ENCODE data around the gene ZNF526.

Gene ZNF526

DNA sequence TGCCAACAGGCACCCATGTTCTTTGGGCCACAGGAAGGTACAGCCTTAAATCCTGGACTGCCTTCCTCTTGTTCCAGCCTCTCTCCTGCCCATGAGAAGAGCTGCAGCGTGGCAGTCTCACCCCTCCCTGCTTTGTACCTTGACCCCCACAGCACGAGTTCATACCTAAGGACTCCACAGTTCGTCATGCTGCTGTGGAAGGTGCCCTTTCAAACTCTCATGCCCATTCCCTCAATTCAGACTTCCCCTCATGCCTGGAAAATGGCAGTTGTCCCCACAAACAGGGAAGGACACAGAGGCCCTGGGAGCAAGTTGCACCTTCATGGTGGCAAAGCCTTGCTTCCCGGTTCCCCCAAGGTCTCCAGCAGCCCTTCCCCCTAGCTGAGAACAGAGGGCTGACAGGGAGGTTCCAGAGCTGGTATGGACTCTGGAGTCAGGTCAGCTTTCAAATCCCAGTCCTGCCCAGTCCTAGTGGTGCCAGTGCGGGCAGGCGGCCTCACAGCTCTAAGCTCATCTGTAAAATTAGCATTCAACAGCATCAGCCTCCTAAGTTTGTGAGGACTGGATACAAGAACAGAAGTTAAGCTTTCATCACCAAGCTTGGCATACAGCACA, 13.7 kb downstream of the ZNF526 start:
- no peak overlapping the region for H4K8ac ChIP-seq (ENCODE audit: low read length)
- H3K18ac ChIP-seq (ENCODE audit: low read depth in 1 of 2, low read length in 2 of 2): no peak overlapping the region
- no peak overlapping the region for H3K4me2 ChIP-seq (ENCODE audit: low read length, poor library complexity, severe bottlenecking)
- peaks cover 46% of the 10 kb centered on the region for H3K79me1 ChIP-seq (replicated peaks; ENCODE audit: low read length, poor library complexity, severe bottlenecking)
- no peak overlapping the region for H4K91ac ChIP-seq (ENCODE audit: low read length)
- H2AFZ ChIP-seq (ENCODE audit: low read depth, low read length): no peak overlapping the region
- no peak overlapping the region for H2BK15ac ChIP-seq (ENCODE audit: low read depth, poor library complexity, severe bottlenecking)
- H3K4me1 ChIP-seq (ENCODE audit: control insufficient read depth, insufficient read depth, low read depth, low read length): peaks cover 5% of the 10 kb centered on the region
- no peak overlapping the region for H2AK5ac ChIP-seq (ENCODE audit: low read length, severe bottlenecking)
- H3K27ac ChIP-seq (ENCODE audit: low read length, poor library complexity, severe bottlenecking): no peak overlapping the region
- H3K27me3 ChIP-seq (ENCODE audit: control insufficient read depth in 1 of 2, insufficient read depth in 1 of 2, low read length in 2 of 2): no peaks in the 10 kb centered on the region
- H2BK5ac ChIP-seq (ENCODE audit: low read depth, low read length, poor library complexity, severe bottlenecking): no peak overlapping the region
- H3K4ac ChIP-seq (ENCODE audit: low read depth in 1 of 2, low read length in 2 of 2): no peak overlapping the region
- H3K4me3 ChIP-seq (ENCODE audit: insufficient read depth in 1 of 2, low read depth in 1 of 2, low read length in 2 of 2): no peak overlapping the region
- H3K9ac ChIP-seq (ENCODE audit: low read length): no peak overlapping the region
- DNase-seq: no peak
- H2BK120ac ChIP-seq (ENCODE audit: low read depth, low read length): no peak overlapping the region
- peaks cover 80 to 83% of the 10 kb centered on the region in 2 experiments for H3K36me3 ChIP-seq (ENCODE audit: control insufficient read depth in 1 of 2, insufficient read depth in 2 of 2, low read depth in 1 of 2, low read length in 2 of 2)
- H2BK12ac ChIP-seq (ENCODE audit: low read length in 2 of 2): no peak overlapping the region
- H3K14ac ChIP-seq (ENCODE audit: low read length in 2 of 2): no peak overlapping the region
- no peaks in the 10 kb centered on the region for H3K9me3 ChIP-seq (ENCODE audit: control insufficient read depth, low read length)
- H3K23ac ChIP-seq (ENCODE audit: low read length in 2 of 2): peak overlapping the region in 1 of 2 experiments; percentile 42
- WGBS: 93% methylated on average over 6 of the region's 6 CpGs

GRCh38 chr19:42234364-42234763, 14.3 kb downstream of the ZNF526 start:
- no peak overlapping the region for H3K4ac ChIP-seq (ENCODE audit: low read depth in 1 of 2, low read length in 2 of 2)
- H3K27ac ChIP-seq (ENCODE audit: low read length, poor library complexity, severe bottlenecking): no peak overlapping the region
- H3K79me1 ChIP-seq (replicated peaks; ENCODE audit: low read length, poor library complexity, severe bottlenecking): peaks cover 46% of the 10 kb centered on the region
- no peak overlapping the region for H2BK5ac ChIP-seq (ENCODE audit: low read depth, low read length, poor library complexity, severe bottlenecking)
- no peaks in the 10 kb centered on the region for H3K27me3 ChIP-seq (ENCODE audit: control insufficient read depth in 1 of 2, insufficient read depth in 1 of 2, low read length in 2 of 2)
- H3K14ac ChIP-seq (ENCODE audit: low read length in 2 of 2): no peak overlapping the region
- H3K36me3 ChIP-seq (ENCODE audit: control insufficient read depth in 1 of 2, insufficient read depth in 2 of 2, low read depth in 1 of 2, low read length in 2 of 2): peaks cover 79 to 83% of the 10 kb centered on the region in 2 experiments
- H2AFZ ChIP-seq (ENCODE audit: low read depth, low read length): no peak overlapping the region
- no peak overlapping the region for H3K9ac ChIP-seq (ENCODE audit: low read length)
- H3K4me3 ChIP-seq (ENCODE audit: insufficient read depth in 1 of 2, low read depth in 1 of 2, low read length in 2 of 2): no peak overlapping the region
- no peak overlapping the region for H2BK15ac ChIP-seq (ENCODE audit: low read depth, poor library complexity, severe bottlenecking)
- no peak for DNase-seq
- H3K4me2 ChIP-seq (ENCODE audit: low read length, poor library complexity, severe bottlenecking): no peak overlapping the region
- H2BK120ac ChIP-seq (ENCODE audit: low read depth, low read length): no peak overlapping the region
- no peak overlapping the region for H3K23ac ChIP-seq (ENCODE audit: low read length in 2 of 2)
- no peak overlapping the region for H3K18ac ChIP-seq (ENCODE audit: low read depth in 1 of 2, low read length in 2 of 2)
- H4K91ac ChIP-seq (ENCODE audit: low read length): no peak overlapping the region
- WGBS: 96% methylated on average over 11 of the region's 11 CpGs
- no peak overlapping the region for H2AK5ac ChIP-seq (ENCODE audit: low read length, severe bottlenecking)
- H3K9me3 ChIP-seq (ENCODE audit: control insufficient read depth, low read length): no peaks in the 10 kb centered on the region
- H3K4me1 ChIP-seq (ENCODE audit: control insufficient read depth, insufficient read depth, low read depth, low read length): peaks cover 2% of the 10 kb centered on the region
- H4K8ac ChIP-seq (ENCODE audit: low read length): no peak overlapping the region
- no peak overlapping the region for H2BK12ac ChIP-seq (ENCODE audit: low read length in 2 of 2)

DNA sequence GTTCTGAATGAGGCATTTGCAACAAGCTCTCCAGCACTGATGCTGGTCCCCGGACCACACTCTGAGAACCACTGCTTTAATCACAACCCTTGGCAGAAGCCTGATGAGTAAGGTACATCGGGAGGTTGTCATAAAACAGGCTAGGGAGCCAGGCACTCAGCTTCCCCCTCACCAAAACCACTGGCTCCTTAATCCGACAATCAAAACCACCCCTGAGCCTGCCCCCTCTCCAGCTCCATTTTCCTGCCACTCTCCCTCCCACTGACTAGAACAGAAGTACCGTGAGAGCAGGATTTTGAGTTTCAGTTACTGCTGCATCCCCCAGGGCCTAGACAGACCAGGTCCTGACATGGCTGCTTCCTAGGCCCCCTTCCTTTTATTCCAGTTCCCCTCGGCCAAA, 15.1 kb downstream of the ZNF526 start:
- no peak for DNase-seq
- H3K27me3 ChIP-seq (ENCODE audit: control insufficient read depth in 1 of 2, insufficient read depth in 1 of 2, low read length in 2 of 2): no peaks in the 10 kb centered on the region
- no peak overlapping the region for H2BK5ac ChIP-seq (ENCODE audit: low read depth, low read length, poor library complexity, severe bottlenecking)
- H3K23ac ChIP-seq (ENCODE audit: low read length in 2 of 2): no peak overlapping the region
- H3K9ac ChIP-seq (ENCODE audit: low read length): no peak overlapping the region
- H3K18ac ChIP-seq (ENCODE audit: low read depth in 1 of 2, low read length in 2 of 2): no peak overlapping the region
- H2AK5ac ChIP-seq (ENCODE audit: low read length, severe bottlenecking): no peak overlapping the region
- H3K36me3 ChIP-seq (ENCODE audit: control insufficient read depth in 1 of 2, insufficient read depth in 2 of 2, low read depth in 1 of 2, low read length in 2 of 2): peaks cover 79 to 81% of the 10 kb centered on the region in 2 experiments
- H3K4ac ChIP-seq (ENCODE audit: low read depth in 1 of 2, low read length in 2 of 2): no peak overlapping the region
- peaks cover 47% of the 10 kb centered on the region for H3K79me1 ChIP-seq (replicated peaks; ENCODE audit: low read length, poor library complexity, severe bottlenecking)
- 86% methylated on average over 5 of the region's 5 CpGs for WGBS
- no peak overlapping the region for H2BK120ac ChIP-seq (ENCODE audit: low read depth, low read length)
- H2AFZ ChIP-seq (ENCODE audit: low read depth, low read length): no peak overlapping the region
- H2BK12ac ChIP-seq (ENCODE audit: low read length in 2 of 2): no peak overlapping the region
- H3K27ac ChIP-seq (ENCODE audit: low read length, poor library complexity, severe bottlenecking): no peak overlapping the region
- H2BK15ac ChIP-seq (ENCODE audit: low read depth, poor library complexity, severe bottlenecking): no peak overlapping the region
- H4K91ac ChIP-seq (ENCODE audit: low read length): no peak overlapping the region
- H4K8ac ChIP-seq (ENCODE audit: low read length): no peak overlapping the region
- no peaks in the 10 kb centered on the region for H3K9me3 ChIP-seq (ENCODE audit: control insufficient read depth, low read length)
- no peak overlapping the region for H3K14ac ChIP-seq (ENCODE audit: low read length in 2 of 2)
- no peak overlapping the region for H3K4me2 ChIP-seq (ENCODE audit: low read length, poor library complexity, severe bottlenecking)
- no peak overlapping the region for H3K4me3 ChIP-seq (ENCODE audit: insufficient read depth in 1 of 2, low read depth in 1 of 2, low read length in 2 of 2)
- H3K4me1 ChIP-seq (ENCODE audit: control insufficient read depth, insufficient read depth, low read depth, low read length): peaks cover 6% of the 10 kb centered on the region

- Histone ChIP-seq H2BK15ac (ENCODE audit: low read depth, poor library complexity, severe bottlenecking) (no peak overlapping the region), H3K79me1 (replicated peaks; ENCODE audit: low read length, poor library complexity, severe bottlenecking) (peaks cover 32% of the 10 kb centered on the region), H2BK5ac (ENCODE audit: low read depth, low read length, poor library complexity, severe bottlenecking) (no peak overlapping the region), H4K8ac (ENCODE audit: low read length) (no peak overlapping the region), H3K18ac (ENCODE audit: low read depth in 1 of 2, low read length in 2 of 2) (no peak overlapping the region), H2AK5ac (ENCODE audit: low read length, severe bottlenecking) (no peak overlapping the region), H3K9ac (ENCODE audit: low read length) (no peak overlapping the region), H2AFZ (ENCODE audit: low read depth, low read length) (no peak overlapping the region), H3K4me3 (ENCODE audit: insufficient read depth in 1 of 2, low read depth in 1 of 2, low read length in 2 of 2) (no peak overlapping the region), H2BK12ac (ENCODE audit: low read length in 2 of 2) (peak overlapping the region in 1 of 2 experiments; percentile 24), H2BK120ac (ENCODE audit: low read depth, low read length) (no peak overlapping the region), H3K4me2 (ENCODE audit: low read length, poor library complexity, severe bottlenecking) (no peak overlapping the region), H4K91ac (ENCODE audit: low read length) (no peak overlapping the region), H3K27ac (ENCODE audit: low read length, poor library complexity, severe bottlenecking) (no peak overlapping the region), H3K23ac (ENCODE audit: low read length in 2 of 2) (no peak overlapping the region), H3K4ac (ENCODE audit: low read depth in 1 of 2, low read length in 2 of 2) (no peak overlapping the region), H3K9me3 (ENCODE audit: control insufficient read depth, low read length) (no peaks in the 10 kb centered on the region), H3K4me1 (ENCODE audit: control insufficient read depth, insufficient read depth, low read depth, low read length) (peaks cover 15% of the 10 kb centered on the region), H3K27me3 (ENCODE audit: control insufficient read depth in 1 of 2, insufficient read depth in 1 of 2, low read length in 2 of 2) (no peaks in the 10 kb centered on the region), H3K14ac (ENCODE audit: low read length in 2 of 2) (no peak overlapping the region), H3K36me3 (ENCODE audit: control insufficient read depth in 1 of 2, insufficient read depth in 2 of 2, low read depth in 1 of 2, low read length in 2 of 2) (peaks cover 41 to 42% of the 10 kb centered on the region in 2 experiments)
- 96% methylated on average over 9 of the region's 10 CpGs for WGBS
- no peak for DNase-seq
Observed at GRCh38 chr19:42239544-42240220, 19.6 kb downstream of the ZNF526 start.
